GM23338 (cell line): ENCODE results near the gene CHD1. TPM values are rescaled to one million over a fixed set of nuclear protein-coding genes. Genes with fewer than 3 reads are reported as not detected.

Experiments used
- ATAC-seq: fragments of 200-7000 bp; cut with Tn5 transposase; 3 replicates; pipeline ENCODE4 v1.9.1; 2020
- DNase-seq: peaks from one replicate; pipeline ENCODE4 v3.0.0-alpha.2; 2015; ENCODE audit warnings: low spot score
- H2AFZ ChIP-seq: fragments of 200-600 bp; sonication (generic); 2 replicates; pipeline ENCODE4 v1.8.0; 2016; ENCODE audit warnings: antibody characterized with exemption, mild to moderate bottlenecking, moderate library complexity
- H3F3A ChIP-seq: fragments of 200-600 bp; sonication (generic); replicated peaks from 2 replicates; pipeline ENCODE4 v1.8.0; 2017; ENCODE audit warnings: antibody characterized with exemption, mixed run types, low read depth
- H3K27ac ChIP-seq: fragments of 200-600 bp; sonication (generic); 2 replicates; pipeline ENCODE4 v1.6.1; 2016; ENCODE audit warnings: low read depth
- H3K27me3 ChIP-seq: fragments of 200-600 bp; sonication (generic); 2 replicates; pipeline ENCODE4 v1.8.0; 2016; ENCODE audit warnings: mild to moderate bottlenecking, mixed run types, moderate library complexity; ENCODE audit not compliant: insufficient read depth
- H3K36me3 ChIP-seq: fragments of 200-600 bp; sonication (generic); 2 replicates; pipeline ENCODE4 v1.8.0; 2016; ENCODE audit warnings: mild to moderate bottlenecking; ENCODE audit not compliant: insufficient read depth
- H3K4me1 ChIP-seq: fragments of 200-600 bp; sonication (generic); 2 replicates; pipeline ENCODE4 v1.8.0; 2016; ENCODE audit warnings: mild to moderate bottlenecking, moderate library complexity; ENCODE audit not compliant: insufficient read depth
- H3K4me2 ChIP-seq: fragments of 200-600 bp; sonication (generic); 2 replicates; pipeline ENCODE4 v1.7.1; 2017; ENCODE audit warnings: mixed run types
- H3K4me3 ChIP-seq: fragments of 200-600 bp; sonication (generic); 2 replicates; pipeline ENCODE4 v1.6.1; 2016; ENCODE audit warnings: mixed run types
- H3K79me2 ChIP-seq: fragments of 200-600 bp; sonication (generic); replicated peaks from 2 replicates; pipeline ENCODE4 v1.8.0; 2017; ENCODE audit warnings: mild to moderate bottlenecking; ENCODE audit not compliant: insufficient read depth
- H3K9me2 ChIP-seq: fragments of 200-600 bp; sonication (generic); 2 replicates; pipeline ENCODE4 v1.8.0; 2017; ENCODE audit not compliant: insufficient read depth
- H4K20me1 ChIP-seq: fragments of 200-600 bp; sonication (generic); replicated peaks from 2 replicates; pipeline ENCODE4 v1.8.0; 2017; ENCODE audit warnings: mild to moderate bottlenecking; ENCODE audit not compliant: insufficient read depth
- H3K27ac Mint-ChIP-seq: 2 replicates; pipeline ENCODE4 v1.8.0; 2020; ENCODE audit warnings: inconsistent platforms, mild to moderate bottlenecking, moderate library complexity, mixed read lengths
- H3K27me3 Mint-ChIP-seq: 3 replicates; pipeline ENCODE4 v1.8.0; 2022; ENCODE audit warnings: low read depth, mild to moderate bottlenecking, moderate library complexity, mixed read lengths, inconsistent platforms; ENCODE audit not compliant: insufficient read depth, poor library complexity
- H3K36me3 Mint-ChIP-seq: 3 replicates; pipeline ENCODE4 v1.8.0; 2021; ENCODE audit warnings: low read depth, mild to moderate bottlenecking, inconsistent platforms, moderate library complexity, mixed read lengths
- H3K4me1 Mint-ChIP-seq: 3 replicates; pipeline ENCODE4 v1.8.0; 2020; ENCODE audit warnings: mild to moderate bottlenecking, inconsistent platforms, mixed read lengths
- H3K4me3 Mint-ChIP-seq: 3 replicates; pipeline ENCODE4 v1.8.0; 2021; ENCODE audit warnings: moderate library complexity, mild to moderate bottlenecking, inconsistent platforms, mixed read lengths
- H3K9me3 Mint-ChIP-seq: 3 replicates; pipeline ENCODE4 v1.8.0; 2020; ENCODE audit warnings: moderate library complexity, mild to moderate bottlenecking, inconsistent platforms, mixed read lengths
- EZH2 ChIP-seq: fragments of 200-600 bp; sonication (generic); IDR thresholded peaks from one replicate; pipeline ENCODE4 v1.8.0; 2017; ENCODE audit warnings: antibody characterized with exemption, mild to moderate bottlenecking, low read depth; ENCODE audit not compliant: unreplicated experiment
- JUNB ChIP-seq: IDR thresholded peaks from one replicate; pipeline ENCODE4 v1.6.1; 2016; ENCODE audit warnings: antibody characterized with exemption; ENCODE audit not compliant: unreplicated experiment
- NANOG ChIP-seq: IDR thresholded peaks from 2 replicates; pipeline ENCODE4 v1.6.1; 2016; ENCODE audit warnings: antibody characterized with exemption, borderline replicate concordance
- STAT1 ChIP-seq: IDR thresholded peaks from one replicate; pipeline ENCODE4 v1.6.1; 2016; ENCODE audit warnings: antibody characterized with exemption; ENCODE audit not compliant: unreplicated experiment
- ZNF114 ChIP-seq: fragments of 250-450 bp; sonication (Bioruptor Pico); IDR thresholded peaks from 2 replicates; pipeline ENCODE4 v1.5.0; 2020; ENCODE audit warnings: mild to moderate bottlenecking, moderate library complexity
- ZNF331 ChIP-seq: fragments of 250-450 bp; sonication (Bioruptor Pico); IDR thresholded peaks from 2 replicates; pipeline ENCODE4 v1.5.0; 2020; ENCODE audit warnings: low read depth, mild to moderate bottlenecking, moderate library complexity
- polyA plus RNA-seq: library from polyadenylated mRNA; unstranded; fragments of >200 nt; fragmentation: Nextera tagmentation; extraction: Ambion mirVana; gene quantifications from 2 replicates; pipeline ENCODE4 v1.2.1, GENCODE V29; 2016
- total RNA-seq: library from RNA; depleted of rRNA; stranded (reverse); fragments of >200 nt; shearing (Covaris generic); gene quantifications from 2 replicates; pipeline ENCODE4 v1.2.3, GENCODE V29; 2014
- TF ChIP-seq, protein P1 (sequence below): fragments of 250-450 bp; sonication (Bioruptor Pico); IDR thresholded peaks from 2 replicates; pipeline ENCODE4 v1.5.0; 2020; ENCODE audit warnings: mild to moderate bottlenecking, moderate library complexity
- TF ChIP-seq, protein P2 (sequence below): IDR thresholded peaks from one replicate; pipeline ENCODE4 v1.6.1; 2018; ENCODE audit warnings: antibody characterized with exemption; ENCODE audit not compliant: unreplicated experiment

Gene CHD1
- total and polyA plus RNA-seq, 2 experiments from 2014 or later, result 36.4 to 75.6 TPM

DNA sequence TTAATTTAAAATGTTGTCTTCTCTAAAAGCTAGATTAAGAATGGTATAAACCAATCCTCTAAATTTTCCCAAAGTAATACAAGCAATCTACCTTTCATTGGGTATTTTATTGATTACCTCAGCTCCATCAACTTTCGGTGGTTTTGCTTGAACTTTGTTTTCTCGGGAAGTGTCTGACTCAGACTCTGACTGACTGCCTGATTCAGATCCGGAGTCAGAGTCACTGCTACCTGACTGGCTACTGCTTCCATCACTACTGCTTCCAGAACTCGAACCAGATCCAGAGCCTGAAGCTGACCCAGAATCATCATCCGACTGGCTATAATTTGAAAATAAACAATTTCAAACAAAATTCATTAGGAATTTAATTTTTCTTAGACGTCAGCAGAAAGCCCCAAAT is 24.0 kb downstream of the CHD1 start:
- TF ChIP-seq, protein P1, sequence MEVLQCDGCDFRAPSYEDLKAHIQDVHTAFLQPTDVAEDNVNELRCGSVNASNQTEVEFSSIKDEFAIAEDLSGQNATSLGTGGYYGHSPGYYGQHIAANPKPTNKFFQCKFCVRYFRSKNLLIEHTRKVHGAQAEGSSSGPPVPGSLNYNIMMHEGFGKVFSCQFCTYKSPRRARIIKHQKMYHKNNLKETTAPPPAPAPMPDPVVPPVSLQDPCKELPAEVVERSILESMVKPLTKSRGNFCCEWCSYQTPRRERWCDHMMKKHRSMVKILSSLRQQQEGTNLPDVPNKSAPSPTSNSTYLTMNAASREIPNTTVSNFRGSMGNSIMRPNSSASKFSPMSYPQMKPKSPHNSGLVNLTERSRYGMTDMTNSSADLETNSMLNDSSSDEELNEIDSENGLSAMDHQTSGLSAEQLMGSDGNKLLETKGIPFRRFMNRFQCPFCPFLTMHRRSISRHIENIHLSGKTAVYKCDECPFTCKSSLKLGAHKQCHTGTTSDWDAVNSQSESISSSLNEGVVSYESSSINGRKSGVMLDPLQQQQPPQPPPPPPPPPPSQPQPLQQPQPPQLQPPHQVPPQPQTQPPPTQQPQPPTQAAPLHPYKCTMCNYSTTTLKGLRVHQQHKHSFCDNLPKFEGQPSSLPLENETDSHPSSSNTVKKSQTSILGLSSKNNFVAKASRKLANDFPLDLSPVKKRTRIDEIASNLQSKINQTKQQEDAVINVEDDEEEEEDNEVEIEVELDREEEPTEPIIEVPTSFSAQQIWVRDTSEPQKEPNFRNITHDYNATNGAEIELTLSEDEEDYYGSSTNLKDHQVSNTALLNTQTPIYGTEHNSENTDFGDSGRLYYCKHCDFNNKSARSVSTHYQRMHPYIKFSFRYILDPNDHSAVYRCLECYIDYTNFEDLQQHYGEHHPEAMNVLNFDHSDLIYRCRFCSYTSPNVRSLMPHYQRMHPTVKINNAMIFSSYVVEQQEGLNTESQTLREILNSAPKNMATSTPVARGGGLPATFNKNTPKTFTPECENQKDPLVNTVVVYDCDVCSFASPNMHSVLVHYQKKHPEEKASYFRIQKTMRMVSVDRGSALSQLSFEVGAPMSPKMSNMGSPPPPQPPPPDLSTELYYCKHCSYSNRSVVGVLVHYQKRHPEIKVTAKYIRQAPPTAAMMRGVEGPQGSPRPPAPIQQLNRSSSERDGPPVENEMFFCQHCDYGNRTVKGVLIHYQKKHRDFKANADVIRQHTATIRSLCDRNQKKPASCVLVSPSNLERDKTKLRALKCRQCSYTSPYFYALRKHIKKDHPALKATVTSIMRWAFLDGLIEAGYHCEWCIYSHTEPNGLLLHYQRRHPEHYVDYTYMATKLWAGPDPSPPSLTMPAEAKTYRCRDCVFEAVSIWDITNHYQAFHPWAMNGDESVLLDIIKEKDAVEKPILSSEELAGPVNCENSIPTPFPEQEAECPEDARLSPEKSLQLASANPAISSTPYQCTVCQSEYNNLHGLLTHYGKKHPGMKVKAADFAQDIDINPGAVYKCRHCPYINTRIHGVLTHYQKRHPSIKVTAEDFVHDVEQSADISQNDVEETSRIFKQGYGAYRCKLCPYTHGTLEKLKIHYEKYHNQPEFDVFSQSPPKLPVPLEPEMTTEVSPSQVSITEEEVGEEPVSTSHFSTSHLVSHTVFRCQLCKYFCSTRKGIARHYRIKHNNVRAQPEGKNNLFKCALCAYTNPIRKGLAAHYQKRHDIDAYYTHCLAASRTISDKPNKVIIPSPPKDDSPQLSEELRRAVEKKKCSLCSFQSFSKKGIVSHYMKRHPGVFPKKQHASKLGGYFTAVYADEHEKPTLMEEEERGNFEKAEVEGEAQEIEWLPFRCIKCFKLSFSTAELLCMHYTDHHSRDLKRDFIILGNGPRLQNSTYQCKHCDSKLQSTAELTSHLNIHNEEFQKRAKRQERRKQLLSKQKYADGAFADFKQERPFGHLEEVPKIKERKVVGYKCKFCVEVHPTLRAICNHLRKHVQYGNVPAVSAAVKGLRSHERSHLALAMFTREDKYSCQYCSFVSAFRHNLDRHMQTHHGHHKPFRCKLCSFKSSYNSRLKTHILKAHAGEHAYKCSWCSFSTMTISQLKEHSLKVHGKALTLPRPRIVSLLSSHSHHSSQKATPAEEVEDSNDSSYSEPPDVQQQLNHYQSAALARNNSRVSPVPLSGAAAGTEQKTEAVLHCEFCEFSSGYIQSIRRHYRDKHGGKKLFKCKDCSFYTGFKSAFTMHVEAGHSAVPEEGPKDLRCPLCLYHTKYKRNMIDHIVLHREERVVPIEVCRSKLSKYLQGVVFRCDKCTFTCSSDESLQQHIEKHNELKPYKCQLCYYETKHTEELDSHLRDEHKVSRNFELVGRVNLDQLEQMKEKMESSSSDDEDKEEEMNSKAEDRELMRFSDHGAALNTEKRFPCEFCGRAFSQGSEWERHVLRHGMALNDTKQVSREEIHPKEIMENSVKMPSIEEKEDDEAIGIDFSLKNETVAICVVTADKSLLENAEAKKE (CRISPR knock-in tag), result no peak
- TF ChIP-seq ZNF331 (CRISPR knock-in tag) (no peak), STAT1 (no peak), NANOG (no peak), ZNF114 (no peak), JUNB (no peak)
- H3F3A ChIP-seq, result no peaks in the 10 kb centered on the region
- H3K36me3 Mint-ChIP-seq, result peaks cover 37% of the 10 kb centered on the region
- ATAC-seq (no peak), DNase-seq (no peak)
- H2AFZ ChIP-seq, result no peak overlapping the region
- no peak overlapping the region for H3K27ac ChIP-seq
- H3K4me3 Mint-ChIP-seq, result no peak overlapping the region
- H3K4me3 ChIP-seq, result no peak overlapping the region
- H3K4me2 ChIP-seq, result no peak overlapping the region
- peaks cover 13% of the 10 kb centered on the region for H3K4me1 Mint-ChIP-seq
- H3K9me3 Mint-ChIP-seq, result no peaks in the 10 kb centered on the region
- H3K9me2 ChIP-seq, result no peaks in the 10 kb centered on the region
- H4K20me1 ChIP-seq, result peaks cover 12% of the 10 kb centered on the region; the same call in 1 of the 2 replicates
- H3K36me3 ChIP-seq, result peaks cover 41% of the 10 kb centered on the region
- H3K27me3 ChIP-seq, result no peaks in the 10 kb centered on the region
- H3K4me1 ChIP-seq, result peaks cover 16% of the 10 kb centered on the region
- H3K79me2 ChIP-seq, result peaks cover 58% of the 10 kb centered on the region
- H3K27me3 Mint-ChIP-seq, result no peaks in the 10 kb centered on the region
- no peak overlapping the region; the same call in 1 of the 2 replicates for H3K27ac Mint-ChIP-seq

DNA sequence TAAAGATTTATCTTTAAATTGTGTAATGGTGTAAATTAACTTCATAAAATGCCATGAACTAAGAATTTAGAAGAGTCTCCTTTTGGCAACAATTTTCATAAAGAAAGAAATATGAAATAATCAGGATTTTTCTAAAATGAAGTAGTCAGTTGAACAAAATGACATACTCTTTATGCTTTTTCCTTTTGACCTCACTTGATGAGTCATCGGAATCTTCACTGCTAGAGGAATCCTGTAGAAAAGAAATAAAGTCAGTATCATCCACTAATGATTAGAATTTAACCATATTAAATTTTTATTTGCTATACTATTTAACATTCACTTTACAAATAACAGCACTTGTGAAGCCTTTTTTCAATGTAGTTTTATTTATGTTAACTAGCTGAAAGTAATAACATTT is 26.1 kb downstream of the CHD1 start:
- H3K9me2 ChIP-seq, result no peaks in the 10 kb centered on the region
- no peak overlapping the region for H3K4me2 ChIP-seq
- no peak overlapping the region for H3K27ac ChIP-seq
- Mint-ChIP-seq H3K4me3 (no peak overlapping the region), H3K9me3 (no peaks in the 10 kb centered on the region), H3K4me1 (no peaks in the 10 kb centered on the region; the same call in 2 of the 3 replicates), H3K36me3 (peaks cover 54% of the 10 kb centered on the region), H3K27me3 (no peaks in the 10 kb centered on the region), H3K27ac (no peak overlapping the region)
- H3K4me1 ChIP-seq, result peaks cover 1% of the 10 kb centered on the region
- no peaks in the 10 kb centered on the region for H3F3A ChIP-seq
- ATAC-seq (no peak), DNase-seq (no peak)
- no peaks in the 10 kb centered on the region for H3K27me3 ChIP-seq
- 0 out of 2 replicates have a peak, but pooled peaks cover 6% of the 10 kb centered on the region for H4K20me1 ChIP-seq
- H3K4me3 ChIP-seq, result no peak overlapping the region
- peaks cover 38% of the 10 kb centered on the region for H3K79me2 ChIP-seq
- peaks cover 60% of the 10 kb centered on the region for H3K36me3 ChIP-seq
- H2AFZ ChIP-seq, result no peak overlapping the region
- TF ChIP-seq STAT1, result no peak
- TF ChIP-seq, protein P2, sequence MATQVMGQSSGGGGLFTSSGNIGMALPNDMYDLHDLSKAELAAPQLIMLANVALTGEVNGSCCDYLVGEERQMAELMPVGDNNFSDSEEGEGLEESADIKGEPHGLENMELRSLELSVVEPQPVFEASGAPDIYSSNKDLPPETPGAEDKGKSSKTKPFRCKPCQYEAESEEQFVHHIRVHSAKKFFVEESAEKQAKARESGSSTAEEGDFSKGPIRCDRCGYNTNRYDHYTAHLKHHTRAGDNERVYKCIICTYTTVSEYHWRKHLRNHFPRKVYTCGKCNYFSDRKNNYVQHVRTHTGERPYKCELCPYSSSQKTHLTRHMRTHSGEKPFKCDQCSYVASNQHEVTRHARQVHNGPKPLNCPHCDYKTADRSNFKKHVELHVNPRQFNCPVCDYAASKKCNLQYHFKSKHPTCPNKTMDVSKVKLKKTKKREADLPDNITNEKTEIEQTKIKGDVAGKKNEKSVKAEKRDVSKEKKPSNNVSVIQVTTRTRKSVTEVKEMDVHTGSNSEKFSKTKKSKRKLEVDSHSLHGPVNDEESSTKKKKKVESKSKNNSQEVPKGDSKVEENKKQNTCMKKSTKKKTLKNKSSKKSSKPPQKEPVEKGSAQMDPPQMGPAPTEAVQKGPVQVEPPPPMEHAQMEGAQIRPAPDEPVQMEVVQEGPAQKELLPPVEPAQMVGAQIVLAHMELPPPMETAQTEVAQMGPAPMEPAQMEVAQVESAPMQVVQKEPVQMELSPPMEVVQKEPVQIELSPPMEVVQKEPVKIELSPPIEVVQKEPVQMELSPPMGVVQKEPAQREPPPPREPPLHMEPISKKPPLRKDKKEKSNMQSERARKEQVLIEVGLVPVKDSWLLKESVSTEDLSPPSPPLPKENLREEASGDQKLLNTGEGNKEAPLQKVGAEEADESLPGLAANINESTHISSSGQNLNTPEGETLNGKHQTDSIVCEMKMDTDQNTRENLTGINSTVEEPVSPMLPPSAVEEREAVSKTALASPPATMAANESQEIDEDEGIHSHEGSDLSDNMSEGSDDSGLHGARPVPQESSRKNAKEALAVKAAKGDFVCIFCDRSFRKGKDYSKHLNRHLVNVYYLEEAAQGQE, result no peak
- no peak for TF ChIP-seq JUNB
- TF ChIP-seq EZH2, result no peak
